Measurements from ENCODE around the gene SBNO1.

Gene SBNO1

GRCh38 chr12:123305136-123305535 is 59.5 kb downstream of the SBNO1 start:
- Histone ChIP-seq H2AFZ (ENCODE audit: low read length) (no peak overlapping the region), H3K4me1 (ENCODE audit: insufficient read depth, low read length, severe bottlenecking) (no peaks in the 10 kb centered on the region), H3K36me3 (ENCODE audit: insufficient read depth, low read length) (peaks cover 95% of the 10 kb centered on the region), H3K4me3 (ENCODE audit: low read depth, low read length, poor library complexity, severe bottlenecking) (no peak overlapping the region), H3F3A (ENCODE audit: insufficient read depth, low read length) (no peaks in the 10 kb centered on the region), H3K4me2 (ENCODE audit: low read length) (no peak overlapping the region), H3K9me3 (ENCODE audit: low read length) (no peaks in the 10 kb centered on the region), H4K20me1 (ENCODE audit: insufficient read depth, low read length) (no peaks in the 10 kb centered on the region), H3K9ac (ENCODE audit: low read length) (no peak overlapping the region), H3K27ac (ENCODE audit: low read depth, low read length, poor library complexity, severe bottlenecking) (no peak overlapping the region), H3K9me2 (ENCODE audit: low read depth, low read length) (no peaks in the 10 kb centered on the region), H3K27me3 (ENCODE audit: insufficient read depth, low read length) (no peaks in the 10 kb centered on the region), H3K79me2 (ENCODE audit: insufficient read depth, low read length) (no peaks in the 10 kb centered on the region)
- no peak for TF ChIP-seq EZH2 (IDR thresholded peaks at IDR 0.05; ENCODE audit: borderline replicate concordance, low read length)
- TF ChIP-seq CTCF (IDR thresholded peaks at IDR 0.05; ENCODE audit: low read length), result no peak

GRCh38 chr12:123293178-123293760 is 71.4 kb downstream of the SBNO1 start:
- no peaks in the 10 kb centered on the region for H3K4me1 ChIP-seq (ENCODE audit: insufficient read depth, low read length, severe bottlenecking)

GRCh38 chr12:123289911-123290310 is 74.7 kb downstream of the SBNO1 start:
- no peak overlapping the region for H2AFZ ChIP-seq (ENCODE audit: low read length)
- no peak overlapping the region for H3K4me3 ChIP-seq (ENCODE audit: low read depth, low read length, poor library complexity, severe bottlenecking)
- no peaks in the 10 kb centered on the region for H3K9me2 ChIP-seq (ENCODE audit: low read depth, low read length)
- no peak overlapping the region for H3K27ac ChIP-seq (ENCODE audit: low read depth, low read length, poor library complexity, severe bottlenecking)
- H3F3A ChIP-seq (ENCODE audit: insufficient read depth, low read length), result no peaks in the 10 kb centered on the region
- H3K27me3 ChIP-seq (ENCODE audit: insufficient read depth, low read length), result no peaks in the 10 kb centered on the region
- no peak overlapping the region for H3K9ac ChIP-seq (ENCODE audit: low read length)
- H3K9me3 ChIP-seq (ENCODE audit: low read length), result no peaks in the 10 kb centered on the region
- H3K36me3 ChIP-seq (ENCODE audit: insufficient read depth, low read length), result peaks cover 34% of the 10 kb centered on the region
- no peaks in the 10 kb centered on the region for H3K79me2 ChIP-seq (ENCODE audit: insufficient read depth, low read length)
- no peaks in the 10 kb centered on the region for H4K20me1 ChIP-seq (ENCODE audit: insufficient read depth, low read length)
- no peak overlapping the region for H3K4me2 ChIP-seq (ENCODE audit: low read length)
- TF ChIP-seq CTCF (IDR thresholded peaks at IDR 0.05; ENCODE audit: low read length), result no peak
- TF ChIP-seq EZH2 (IDR thresholded peaks at IDR 0.05; ENCODE audit: borderline replicate concordance, low read length), result no peak
- H3K4me1 ChIP-seq (ENCODE audit: insufficient read depth, low read length, severe bottlenecking), result no peaks in the 10 kb centered on the region

More at GRCh38 chr12:123293178-123293760, 71.4 kb downstream of the SBNO1 start:
- H3K36me3 ChIP-seq (ENCODE audit: insufficient read depth, low read length), result peaks cover 64% of the 10 kb centered on the region
- no peak overlapping the region for H2AFZ ChIP-seq (ENCODE audit: low read length)
- no peaks in the 10 kb centered on the region for H4K20me1 ChIP-seq (ENCODE audit: insufficient read depth, low read length)
- no peaks in the 10 kb centered on the region for H3K9me3 ChIP-seq (ENCODE audit: low read length)
- no peak overlapping the region for H3K4me2 ChIP-seq (ENCODE audit: low read length)
- H3K27me3 ChIP-seq (ENCODE audit: insufficient read depth, low read length), result no peaks in the 10 kb centered on the region
- TF ChIP-seq EZH2 (IDR thresholded peaks at IDR 0.05; ENCODE audit: borderline replicate concordance, low read length) (no peak), CTCF (IDR thresholded peaks at IDR 0.05; ENCODE audit: low read length) (no peak)
- no peak overlapping the region for H3K9ac ChIP-seq (ENCODE audit: low read length)
- H3K27ac ChIP-seq (ENCODE audit: low read depth, low read length, poor library complexity, severe bottlenecking), result no peak overlapping the region
- no peak overlapping the region for H3K4me3 ChIP-seq (ENCODE audit: low read depth, low read length, poor library complexity, severe bottlenecking)
- no peaks in the 10 kb centered on the region for H3K9me2 ChIP-seq (ENCODE audit: low read depth, low read length)
- H3K79me2 ChIP-seq (ENCODE audit: insufficient read depth, low read length), result no peaks in the 10 kb centered on the region
- no peaks in the 10 kb centered on the region for H3F3A ChIP-seq (ENCODE audit: insufficient read depth, low read length)

All from OCI-LY1 (cell line).